WTC11 (cell line): ENCODE data around the gene LIN7C. TPM values are rescaled to one million over a fixed set of nuclear protein-coding genes. Genes with fewer than 3 reads are reported as not detected.

ENCODE experiments used
- ATAC-seq: fragments of 200-7000 bp; cut with Tn5 transposase; 2 replicates; pipeline ENCODE4 v1.10.0; 2021; ENCODE audit warnings: mild to moderate bottlenecking, moderate library complexity
- CTCF ChIA-PET: fragments of 300-600 bp; sonication (Branson Sonifier 250); formaldehyde crosslinking; loops from one replicate; lab custom pipeline; 2021; ENCODE audit warnings: antibody characterized with exemption; lab: Charles Lee
- POLR2A ChIA-PET: fragments of 350-600 bp; sonication (Branson Sonifier 250); formaldehyde crosslinking; loops from one replicate; lab custom pipeline; 2021; ENCODE audit warnings: antibody characterized with exemption; lab: Charles Lee
- DNase-seq: peaks from one replicate; pipeline ENCODE4 v3.0.0; 2021; ENCODE audit warnings: low spot score
- H3K27ac Mint-ChIP-seq: 2 replicates; pipeline ENCODE4 v1.8.0; 2021; ENCODE audit warnings: mixed read lengths
- H3K27me3 Mint-ChIP-seq: 2 replicates; pipeline ENCODE4 v1.8.0; 2021; ENCODE audit warnings: low read depth, mild to moderate bottlenecking, moderate library complexity, mixed read lengths
- H3K36me3 Mint-ChIP-seq: 2 replicates; pipeline ENCODE4 v1.8.0; 2021; ENCODE audit warnings: mixed read lengths
- H3K4me1 Mint-ChIP-seq: 2 replicates; pipeline ENCODE4 v1.8.0; 2022; ENCODE audit warnings: mixed read lengths
- H3K4me3 Mint-ChIP-seq: 2 replicates; pipeline ENCODE4 v1.8.0; 2021; ENCODE audit warnings: mild to moderate bottlenecking, moderate library complexity, mixed read lengths
- H3K9me3 Mint-ChIP-seq: 2 replicates; pipeline ENCODE4 v1.8.0; 2021; ENCODE audit warnings: mixed read lengths
- FOXK1 ChIP-seq: sonication (generic); formaldehyde crosslinking; IDR thresholded peaks from 2 replicates; pipeline ENCODE4 v1.8.0; 2022; ENCODE audit warnings: mild to moderate bottlenecking, moderate library complexity, missing genetic modification reagents
- MYBL2 ChIP-seq: sonication (generic); formaldehyde crosslinking; IDR thresholded peaks from 2 replicates; pipeline ENCODE4 v1.8.1; 2023; ENCODE audit warnings: mild to moderate bottlenecking, moderate library complexity, missing genetic modification reagents
- NFATC4 ChIP-seq: fragments of 250-450 bp; sonication (Bioruptor Pico); IDR thresholded peaks from 2 replicates; pipeline ENCODE4 v1.9.0; 2021; ENCODE audit warnings: mild to moderate bottlenecking
- TP53 ChIP-seq: sonication (generic); formaldehyde crosslinking; IDR thresholded peaks from 2 replicates; pipeline ENCODE4 v1.8.1; 2023; ENCODE audit warnings: mild to moderate bottlenecking, missing genetic modification reagents
- ZBTB21 ChIP-seq: sonication (generic); formaldehyde crosslinking; IDR thresholded peaks from 2 replicates; pipeline ENCODE4 v1.8.1; 2023; ENCODE audit warnings: mild to moderate bottlenecking, missing genetic modification reagents, borderline replicate concordance
- ZNF396 ChIP-seq: fragments of 250-450 bp; sonication (Bioruptor Pico); IDR thresholded peaks from 2 replicates; pipeline ENCODE4 v1.8.0; 2021; ENCODE audit warnings: mild to moderate bottlenecking, moderate library complexity, borderline replicate concordance
- ZNF671 ChIP-seq: fragments of 250-450 bp; sonication (Bioruptor Pico); IDR thresholded peaks from 2 replicates; pipeline ENCODE4 v1.8.0; 2021; ENCODE audit warnings: mild to moderate bottlenecking
- total RNA-seq: library from RNA; stranded (reverse); gene quantifications from 3 replicates; pipeline ENCODE4 v1.2.3, GENCODE V29; 2021
- TF ChIP-seq, protein P1 (sequence below): fragments of 250-450 bp; sonication (Bioruptor Pico); IDR thresholded peaks from 2 replicates; pipeline ENCODE4 v2.1.2; 2022; ENCODE audit warnings: mild to moderate bottlenecking, moderate library complexity
- TF ChIP-seq, protein P2 (sequence below): fragments of 200-600 bp; IDR thresholded peaks from 2 replicates; pipeline ENCODE4 v1.8.0; 2022; ENCODE audit warnings: antibody characterized with exemption
- TF ChIP-seq, protein P3 (sequence below): sonication (generic); formaldehyde crosslinking; IDR thresholded peaks from 2 replicates; pipeline ENCODE4 v1.8.1; 2022; ENCODE audit warnings: missing genetic modification reagents, borderline replicate concordance
- TF ChIP-seq, protein P4 (sequence below): fragments of 250-450 bp; sonication (Bioruptor Pico); IDR thresholded peaks from 2 replicates; pipeline ENCODE4 v1.9.0; 2021; ENCODE audit warnings: mild to moderate bottlenecking, borderline replicate concordance
- TF ChIP-seq, protein P5 (sequence below): sonication (generic); formaldehyde crosslinking; IDR thresholded peaks from 2 replicates; pipeline ENCODE4 v1.8.0; 2023; ENCODE audit warnings: missing genetic modification reagents, mild to moderate bottlenecking, borderline replicate concordance
- TF ChIP-seq, protein P6 (sequence below): fragments of 250-450 bp; sonication (Bioruptor Pico); IDR thresholded peaks from 2 replicates; pipeline ENCODE4 v1.9.0; 2021; ENCODE audit warnings: mild to moderate bottlenecking
- TF ChIP-seq, protein P7 (sequence below): sonication (generic); formaldehyde crosslinking; IDR thresholded peaks from 2 replicates; pipeline ENCODE4 v1.8.1; 2022; ENCODE audit warnings: mild to moderate bottlenecking, moderate library complexity, missing genetic modification reagents
- TF ChIP-seq, protein P8 (sequence below): sonication (generic); formaldehyde crosslinking; IDR thresholded peaks from 2 replicates; pipeline ENCODE4 v1.8.1; 2022; ENCODE audit warnings: mild to moderate bottlenecking, missing genetic modification reagents, moderate library complexity, borderline replicate concordance

The LIN7C gene
- total RNA-seq, 1 experiment from 2014 or later = 39.4 TPM

DNA sequence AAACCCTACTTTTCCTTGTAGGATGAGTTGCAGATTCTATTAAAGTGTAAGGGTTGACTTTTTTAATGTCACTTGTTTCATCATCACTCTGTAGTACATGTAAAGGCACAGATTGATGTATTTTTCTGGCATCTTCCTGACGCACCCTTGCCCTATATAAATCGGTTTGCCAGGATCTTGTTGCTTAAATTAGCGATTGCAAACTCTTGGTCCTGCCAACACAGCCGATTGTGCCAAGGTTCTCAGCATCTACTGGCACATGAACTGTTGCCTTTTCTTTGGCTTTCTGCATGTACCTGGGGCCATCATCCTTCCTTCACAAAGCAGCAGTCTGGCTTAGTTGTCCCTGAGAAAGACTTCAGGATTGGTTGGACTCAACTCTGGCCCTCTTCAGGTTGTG is 7.5 kb upstream of the LIN7C start:
- Mint-ChIP-seq H3K4me1 (peaks cover 7% of the 10 kb centered on the region), H3K27ac (no peak overlapping the region), H3K36me3 (no peaks in the 10 kb centered on the region), H3K4me3 (no peak overlapping the region), H3K9me3 (no peaks in the 10 kb centered on the region), H3K27me3 (peaks cover 26% of the 10 kb centered on the region)
- TF ChIP-seq ZNF396 (CRISPR knock-in tag) = no peak
- TF ChIP-seq TP53 (CRISPR knock-in tag) = no peak
- TF ChIP-seq, protein P1, sequence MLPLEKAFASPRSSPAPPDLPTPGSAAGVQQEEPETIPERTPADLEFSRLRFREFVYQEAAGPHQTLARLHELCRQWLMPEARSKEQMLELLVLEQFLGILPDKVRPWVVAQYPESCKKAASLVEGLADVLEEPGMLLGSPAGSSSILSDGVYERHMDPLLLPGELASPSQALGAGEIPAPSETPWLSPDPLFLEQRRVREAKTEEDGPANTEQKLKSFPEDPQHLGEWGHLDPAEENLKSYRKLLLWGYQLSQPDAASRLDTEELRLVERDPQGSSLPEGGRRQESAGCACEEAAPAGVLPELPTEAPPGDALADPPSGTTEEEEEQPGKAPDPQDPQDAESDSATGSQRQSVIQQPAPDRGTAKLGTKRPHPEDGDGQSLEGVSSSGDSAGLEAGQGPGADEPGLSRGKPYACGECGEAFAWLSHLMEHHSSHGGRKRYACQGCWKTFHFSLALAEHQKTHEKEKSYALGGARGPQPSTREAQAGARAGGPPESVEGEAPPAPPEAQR (CRISPR knock-in tag) = no peak
- TF ChIP-seq, protein P2, sequence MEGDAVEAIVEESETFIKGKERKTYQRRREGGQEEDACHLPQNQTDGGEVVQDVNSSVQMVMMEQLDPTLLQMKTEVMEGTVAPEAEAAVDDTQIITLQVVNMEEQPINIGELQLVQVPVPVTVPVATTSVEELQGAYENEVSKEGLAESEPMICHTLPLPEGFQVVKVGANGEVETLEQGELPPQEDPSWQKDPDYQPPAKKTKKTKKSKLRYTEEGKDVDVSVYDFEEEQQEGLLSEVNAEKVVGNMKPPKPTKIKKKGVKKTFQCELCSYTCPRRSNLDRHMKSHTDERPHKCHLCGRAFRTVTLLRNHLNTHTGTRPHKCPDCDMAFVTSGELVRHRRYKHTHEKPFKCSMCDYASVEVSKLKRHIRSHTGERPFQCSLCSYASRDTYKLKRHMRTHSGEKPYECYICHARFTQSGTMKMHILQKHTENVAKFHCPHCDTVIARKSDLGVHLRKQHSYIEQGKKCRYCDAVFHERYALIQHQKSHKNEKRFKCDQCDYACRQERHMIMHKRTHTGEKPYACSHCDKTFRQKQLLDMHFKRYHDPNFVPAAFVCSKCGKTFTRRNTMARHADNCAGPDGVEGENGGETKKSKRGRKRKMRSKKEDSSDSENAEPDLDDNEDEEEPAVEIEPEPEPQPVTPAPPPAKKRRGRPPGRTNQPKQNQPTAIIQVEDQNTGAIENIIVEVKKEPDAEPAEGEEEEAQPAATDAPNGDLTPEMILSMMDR = no peak
- TF ChIP-seq, protein P3, sequence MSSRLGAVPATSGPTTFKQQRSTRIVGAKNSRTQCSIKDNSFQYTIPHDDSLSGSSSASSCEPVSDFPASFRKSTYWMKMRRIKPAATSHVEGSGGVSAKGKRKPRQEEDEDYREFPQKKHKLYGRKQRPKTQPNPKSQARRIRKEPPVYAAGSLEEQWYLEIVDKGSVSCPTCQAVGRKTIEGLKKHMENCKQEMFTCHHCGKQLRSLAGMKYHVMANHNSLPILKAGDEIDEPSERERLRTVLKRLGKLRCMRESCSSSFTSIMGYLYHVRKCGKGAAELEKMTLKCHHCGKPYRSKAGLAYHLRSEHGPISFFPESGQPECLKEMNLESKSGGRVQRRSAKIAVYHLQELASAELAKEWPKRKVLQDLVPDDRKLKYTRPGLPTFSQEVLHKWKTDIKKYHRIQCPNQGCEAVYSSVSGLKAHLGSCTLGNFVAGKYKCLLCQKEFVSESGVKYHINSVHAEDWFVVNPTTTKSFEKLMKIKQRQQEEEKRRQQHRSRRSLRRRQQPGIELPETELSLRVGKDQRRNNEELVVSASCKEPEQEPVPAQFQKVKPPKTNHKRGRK (CRISPR knock-in tag) = no peak
- TF ChIP-seq MYBL2 (CRISPR knock-in tag) = no peak
- no peak for TF ChIP-seq ZBTB21 (CRISPR knock-in tag)
- TF ChIP-seq, protein P4, sequence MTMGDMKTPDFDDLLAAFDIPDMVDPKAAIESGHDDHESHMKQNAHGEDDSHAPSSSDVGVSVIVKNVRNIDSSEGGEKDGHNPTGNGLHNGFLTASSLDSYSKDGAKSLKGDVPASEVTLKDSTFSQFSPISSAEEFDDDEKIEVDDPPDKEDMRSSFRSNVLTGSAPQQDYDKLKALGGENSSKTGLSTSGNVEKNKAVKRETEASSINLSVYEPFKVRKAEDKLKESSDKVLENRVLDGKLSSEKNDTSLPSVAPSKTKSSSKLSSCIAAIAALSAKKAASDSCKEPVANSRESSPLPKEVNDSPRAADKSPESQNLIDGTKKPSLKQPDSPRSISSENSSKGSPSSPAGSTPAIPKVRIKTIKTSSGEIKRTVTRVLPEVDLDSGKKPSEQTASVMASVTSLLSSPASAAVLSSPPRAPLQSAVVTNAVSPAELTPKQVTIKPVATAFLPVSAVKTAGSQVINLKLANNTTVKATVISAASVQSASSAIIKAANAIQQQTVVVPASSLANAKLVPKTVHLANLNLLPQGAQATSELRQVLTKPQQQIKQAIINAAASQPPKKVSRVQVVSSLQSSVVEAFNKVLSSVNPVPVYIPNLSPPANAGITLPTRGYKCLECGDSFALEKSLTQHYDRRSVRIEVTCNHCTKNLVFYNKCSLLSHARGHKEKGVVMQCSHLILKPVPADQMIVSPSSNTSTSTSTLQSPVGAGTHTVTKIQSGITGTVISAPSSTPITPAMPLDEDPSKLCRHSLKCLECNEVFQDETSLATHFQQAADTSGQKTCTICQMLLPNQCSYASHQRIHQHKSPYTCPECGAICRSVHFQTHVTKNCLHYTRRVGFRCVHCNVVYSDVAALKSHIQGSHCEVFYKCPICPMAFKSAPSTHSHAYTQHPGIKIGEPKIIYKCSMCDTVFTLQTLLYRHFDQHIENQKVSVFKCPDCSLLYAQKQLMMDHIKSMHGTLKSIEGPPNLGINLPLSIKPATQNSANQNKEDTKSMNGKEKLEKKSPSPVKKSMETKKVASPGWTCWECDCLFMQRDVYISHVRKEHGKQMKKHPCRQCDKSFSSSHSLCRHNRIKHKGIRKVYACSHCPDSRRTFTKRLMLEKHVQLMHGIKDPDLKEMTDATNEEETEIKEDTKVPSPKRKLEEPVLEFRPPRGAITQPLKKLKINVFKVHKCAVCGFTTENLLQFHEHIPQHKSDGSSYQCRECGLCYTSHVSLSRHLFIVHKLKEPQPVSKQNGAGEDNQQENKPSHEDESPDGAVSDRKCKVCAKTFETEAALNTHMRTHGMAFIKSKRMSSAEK (CRISPR knock-in tag) = no peak
- no peak for TF ChIP-seq FOXK1 (CRISPR knock-in tag)
- TF ChIP-seq NFATC4 (CRISPR knock-in tag) = no peak
- TF ChIP-seq, protein P5, sequence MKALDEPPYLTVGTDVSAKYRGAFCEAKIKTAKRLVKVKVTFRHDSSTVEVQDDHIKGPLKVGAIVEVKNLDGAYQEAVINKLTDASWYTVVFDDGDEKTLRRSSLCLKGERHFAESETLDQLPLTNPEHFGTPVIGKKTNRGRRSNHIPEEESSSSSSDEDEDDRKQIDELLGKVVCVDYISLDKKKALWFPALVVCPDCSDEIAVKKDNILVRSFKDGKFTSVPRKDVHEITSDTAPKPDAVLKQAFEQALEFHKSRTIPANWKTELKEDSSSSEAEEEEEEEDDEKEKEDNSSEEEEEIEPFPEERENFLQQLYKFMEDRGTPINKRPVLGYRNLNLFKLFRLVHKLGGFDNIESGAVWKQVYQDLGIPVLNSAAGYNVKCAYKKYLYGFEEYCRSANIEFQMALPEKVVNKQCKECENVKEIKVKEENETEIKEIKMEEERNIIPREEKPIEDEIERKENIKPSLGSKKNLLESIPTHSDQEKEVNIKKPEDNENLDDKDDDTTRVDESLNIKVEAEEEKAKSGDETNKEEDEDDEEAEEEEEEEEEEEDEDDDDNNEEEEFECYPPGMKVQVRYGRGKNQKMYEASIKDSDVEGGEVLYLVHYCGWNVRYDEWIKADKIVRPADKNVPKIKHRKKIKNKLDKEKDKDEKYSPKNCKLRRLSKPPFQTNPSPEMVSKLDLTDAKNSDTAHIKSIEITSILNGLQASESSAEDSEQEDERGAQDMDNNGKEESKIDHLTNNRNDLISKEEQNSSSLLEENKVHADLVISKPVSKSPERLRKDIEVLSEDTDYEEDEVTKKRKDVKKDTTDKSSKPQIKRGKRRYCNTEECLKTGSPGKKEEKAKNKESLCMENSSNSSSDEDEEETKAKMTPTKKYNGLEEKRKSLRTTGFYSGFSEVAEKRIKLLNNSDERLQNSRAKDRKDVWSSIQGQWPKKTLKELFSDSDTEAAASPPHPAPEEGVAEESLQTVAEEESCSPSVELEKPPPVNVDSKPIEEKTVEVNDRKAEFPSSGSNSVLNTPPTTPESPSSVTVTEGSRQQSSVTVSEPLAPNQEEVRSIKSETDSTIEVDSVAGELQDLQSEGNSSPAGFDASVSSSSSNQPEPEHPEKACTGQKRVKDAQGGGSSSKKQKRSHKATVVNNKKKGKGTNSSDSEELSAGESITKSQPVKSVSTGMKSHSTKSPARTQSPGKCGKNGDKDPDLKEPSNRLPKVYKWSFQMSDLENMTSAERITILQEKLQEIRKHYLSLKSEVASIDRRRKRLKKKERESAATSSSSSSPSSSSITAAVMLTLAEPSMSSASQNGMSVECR (CRISPR knock-in tag) = no peak
- no peak for TF ChIP-seq ZNF671
- TF ChIP-seq, protein P6, sequence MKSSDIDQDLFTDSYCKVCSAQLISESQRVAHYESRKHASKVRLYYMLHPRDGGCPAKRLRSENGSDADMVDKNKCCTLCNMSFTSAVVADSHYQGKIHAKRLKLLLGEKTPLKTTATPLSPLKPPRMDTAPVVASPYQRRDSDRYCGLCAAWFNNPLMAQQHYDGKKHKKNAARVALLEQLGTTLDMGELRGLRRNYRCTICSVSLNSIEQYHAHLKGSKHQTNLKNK (CRISPR knock-in tag) = no peak
- TF ChIP-seq, protein P7, sequence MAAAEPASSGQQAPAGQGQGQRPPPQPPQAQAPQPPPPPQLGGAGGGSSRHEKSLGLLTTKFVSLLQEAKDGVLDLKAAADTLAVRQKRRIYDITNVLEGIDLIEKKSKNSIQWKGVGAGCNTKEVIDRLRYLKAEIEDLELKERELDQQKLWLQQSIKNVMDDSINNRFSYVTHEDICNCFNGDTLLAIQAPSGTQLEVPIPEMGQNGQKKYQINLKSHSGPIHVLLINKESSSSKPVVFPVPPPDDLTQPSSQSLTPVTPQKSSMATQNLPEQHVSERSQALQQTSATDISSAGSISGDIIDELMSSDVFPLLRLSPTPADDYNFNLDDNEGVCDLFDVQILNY (CRISPR knock-in tag) = no peak
- TF ChIP-seq, protein P8, sequence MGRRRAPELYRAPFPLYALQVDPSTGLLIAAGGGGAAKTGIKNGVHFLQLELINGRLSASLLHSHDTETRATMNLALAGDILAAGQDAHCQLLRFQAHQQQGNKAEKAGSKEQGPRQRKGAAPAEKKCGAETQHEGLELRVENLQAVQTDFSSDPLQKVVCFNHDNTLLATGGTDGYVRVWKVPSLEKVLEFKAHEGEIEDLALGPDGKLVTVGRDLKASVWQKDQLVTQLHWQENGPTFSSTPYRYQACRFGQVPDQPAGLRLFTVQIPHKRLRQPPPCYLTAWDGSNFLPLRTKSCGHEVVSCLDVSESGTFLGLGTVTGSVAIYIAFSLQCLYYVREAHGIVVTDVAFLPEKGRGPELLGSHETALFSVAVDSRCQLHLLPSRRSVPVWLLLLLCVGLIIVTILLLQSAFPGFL (CRISPR knock-in tag) = no peak
- POLR2A ChIA-PET = no interaction called here
- no peak for DNase-seq
- CTCF ChIA-PET = interaction anchor here (1.5 kb wide), 1 partner anchor 10 kb away, joined by 6 read pairs; no protein-coding TSS in a partner anchor
- no peak for ATAC-seq
